ENCODE data around the gene TBL1X.
"Not testable (repeated sequence)": the region's sequence is repeated elsewhere in the genome, so short reads cannot be mapped to it uniquely, and the experiment has no call there.

The TBL1X gene

DNA sequence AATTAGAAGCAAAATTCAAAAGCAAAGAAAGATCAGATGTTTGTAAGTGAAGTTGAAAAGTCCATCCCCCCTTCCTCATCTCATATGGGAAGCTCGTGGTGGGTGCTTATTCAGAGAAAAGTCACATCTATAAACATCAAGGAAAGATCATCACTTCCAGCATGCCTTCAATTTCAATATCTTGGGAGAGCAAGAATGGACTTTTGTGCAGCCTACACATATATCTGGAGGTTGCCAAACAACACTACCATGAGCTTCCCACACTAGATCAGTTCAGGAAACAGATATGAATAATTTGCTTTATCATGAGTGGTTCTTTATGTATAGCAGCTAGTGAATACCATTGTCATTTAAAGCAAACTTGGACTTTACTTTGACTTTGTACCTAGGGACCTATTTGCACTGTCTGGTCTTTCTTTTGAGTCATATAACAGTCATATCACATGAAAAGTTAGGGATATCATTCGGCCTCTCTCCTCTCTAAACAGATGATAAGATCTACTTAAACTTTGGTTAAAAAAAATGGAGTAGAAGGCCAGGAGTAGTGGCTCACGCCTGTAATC is 5.6 kb upstream of the TBL1X start:
- DNase-seq = no peak

DNA sequence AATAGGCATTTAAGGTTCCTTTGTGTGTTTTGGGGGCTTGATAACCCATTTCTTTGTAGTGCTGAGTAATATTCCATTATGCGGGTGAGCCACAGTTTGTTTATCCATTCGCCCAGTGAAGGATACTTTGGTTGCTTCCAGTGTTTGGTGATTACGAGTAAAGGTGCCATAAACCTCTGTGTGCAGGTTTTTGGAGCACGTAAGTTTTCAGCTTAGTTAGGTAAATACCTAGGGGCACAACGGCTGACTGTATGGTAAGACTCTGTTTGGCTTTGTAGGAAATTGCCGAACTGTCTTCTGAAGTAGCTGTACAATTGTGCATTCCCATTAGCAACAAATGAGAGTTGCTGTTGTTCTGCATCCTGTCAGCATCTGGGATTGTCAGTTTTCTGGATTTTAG is 3.8 kb upstream of the TBL1X start:
- DNase-seq = no peak

DNA sequence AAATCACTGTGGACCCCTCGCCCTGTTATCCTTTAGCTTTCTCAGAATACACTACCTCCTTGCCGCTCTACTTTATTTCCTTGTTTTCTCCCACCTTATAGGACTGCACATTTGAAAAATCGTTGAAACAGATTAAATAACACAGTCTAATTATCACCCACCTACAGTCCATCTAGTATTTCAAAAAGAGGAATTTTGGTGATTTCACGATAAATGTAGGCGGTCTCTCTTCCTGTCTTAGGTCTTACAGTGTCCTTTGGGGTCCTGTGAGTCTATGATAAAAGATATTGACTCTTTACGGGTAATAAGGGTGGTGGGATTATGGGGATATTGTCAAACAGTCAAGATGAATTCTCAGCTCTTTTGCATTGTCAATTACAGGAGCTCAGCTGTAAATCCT is 2.4 kb upstream of the TBL1X start:
- no peak for DNase-seq

DNA sequence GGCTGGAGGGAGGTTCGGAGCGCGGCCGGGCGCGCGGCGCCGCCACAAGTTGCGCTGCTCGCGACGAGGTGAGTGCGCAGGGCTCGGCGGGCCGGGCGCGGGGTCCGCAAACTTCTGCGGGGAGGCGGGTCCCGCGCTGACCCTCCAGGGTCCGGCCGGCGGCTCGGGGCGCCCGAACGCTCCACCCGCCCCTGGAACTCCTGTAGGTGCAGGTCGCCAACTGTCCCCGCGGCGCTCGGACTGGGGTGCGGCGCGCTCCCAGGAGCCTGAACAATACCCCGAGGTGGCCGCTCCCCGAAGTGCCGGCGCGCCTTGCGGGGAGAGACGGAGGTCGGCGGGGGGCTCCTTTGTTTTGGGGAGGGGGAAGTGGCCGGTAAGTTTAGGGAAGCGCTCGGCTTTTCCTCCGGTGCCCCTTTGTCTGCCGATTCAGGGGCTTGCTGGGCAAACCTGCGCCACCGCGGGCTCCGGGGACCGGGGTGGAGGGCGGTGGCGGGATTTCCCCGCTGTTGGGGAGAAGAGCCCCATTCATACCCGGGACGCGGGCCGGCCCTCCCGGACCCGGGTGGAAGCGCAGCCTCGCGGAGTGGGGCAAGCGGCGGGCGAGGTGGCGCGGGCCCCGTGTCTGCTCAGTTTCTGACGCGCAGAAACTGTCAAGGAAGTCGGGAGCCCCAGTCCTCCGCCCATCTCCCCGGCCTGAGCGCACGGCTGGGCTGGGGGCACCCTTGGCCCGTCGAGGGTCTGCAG is 694 bp downstream of the TBL1X start:
- peak; percentile 50 to 63 for DNase-seq

DNA sequence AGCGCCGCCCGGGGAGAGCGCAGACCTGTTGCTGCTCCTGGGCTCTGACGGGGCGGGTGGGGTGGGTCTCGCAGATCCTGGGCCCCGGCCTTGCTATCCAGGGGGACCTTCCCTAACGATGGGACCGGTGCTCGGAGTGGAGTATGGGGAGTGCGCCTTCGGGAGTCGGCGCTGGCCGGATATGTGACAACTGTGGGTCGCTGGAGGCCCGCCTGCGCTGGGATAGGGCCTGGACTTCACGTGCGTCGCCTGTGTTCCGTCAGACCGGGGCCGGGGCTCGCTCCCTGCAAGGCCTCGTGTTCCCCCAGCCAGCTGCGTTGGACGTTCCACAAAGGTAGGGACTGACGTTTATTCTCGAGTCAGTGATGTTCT is 1.3 kb downstream of the TBL1X start:
- peak; percentile 43 to 55 for DNase-seq

DNA sequence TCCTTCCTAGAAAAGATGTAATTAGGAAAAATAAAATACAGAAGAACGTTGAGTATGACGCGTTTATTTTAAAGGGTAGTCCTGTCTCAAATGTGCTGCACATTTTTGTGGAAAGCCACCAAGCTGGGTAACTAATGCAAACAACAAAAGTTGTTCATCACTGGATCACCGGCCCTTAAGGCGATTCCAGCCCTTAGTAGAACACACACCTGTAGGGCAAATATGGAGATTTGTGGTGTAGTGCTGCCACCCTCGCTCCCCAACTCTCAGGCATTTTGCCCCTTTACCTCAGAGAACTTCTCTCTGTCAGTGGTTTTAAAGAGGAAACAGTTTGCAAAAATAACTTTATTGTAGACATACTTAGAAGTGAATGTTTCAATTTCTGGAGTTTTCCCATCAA is 1.9 kb downstream of the TBL1X start:
- no peak for DNase-seq

DNA sequence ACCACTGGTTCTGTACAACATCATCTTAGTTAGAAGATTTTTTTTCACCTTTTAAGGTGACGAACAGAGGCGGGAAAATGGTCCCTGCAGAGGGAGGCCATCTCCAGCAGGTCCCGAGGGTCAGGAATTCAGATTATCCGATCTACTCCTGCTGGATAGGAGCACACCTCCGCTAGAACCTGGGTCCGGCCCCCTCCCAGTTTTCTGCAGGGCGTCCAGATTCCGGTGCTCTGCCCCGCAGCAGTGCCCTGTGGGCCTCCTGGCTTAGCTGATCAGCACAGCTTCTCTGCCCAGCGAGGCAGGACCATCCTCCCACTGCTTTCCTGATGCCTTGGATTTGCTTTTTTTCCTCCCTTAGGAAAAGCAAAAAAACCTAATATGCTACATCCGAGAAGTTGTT is 2.3 kb downstream of the TBL1X start:
- no peak for DNase-seq

DNA sequence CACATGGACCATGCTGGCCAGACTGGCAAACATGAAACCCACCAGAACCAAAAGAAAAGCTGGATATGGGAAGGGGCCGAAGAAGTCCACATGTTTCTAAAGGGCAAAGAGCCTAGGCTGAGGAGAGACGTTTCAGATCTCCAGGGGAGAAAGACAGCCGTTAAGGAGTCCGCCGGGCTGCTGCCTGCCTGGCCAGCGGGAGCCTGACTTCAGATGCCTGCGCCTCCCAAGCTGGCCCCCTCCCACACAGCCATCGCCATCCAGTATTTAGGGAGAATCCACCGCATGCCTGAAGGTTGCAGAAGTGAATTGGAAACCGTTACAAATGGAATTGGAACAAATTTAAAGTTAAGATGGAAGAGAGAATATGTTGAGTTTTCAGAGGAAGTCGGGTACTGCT is 2.9 kb downstream of the TBL1X start:
- no peak for DNase-seq

DNA sequence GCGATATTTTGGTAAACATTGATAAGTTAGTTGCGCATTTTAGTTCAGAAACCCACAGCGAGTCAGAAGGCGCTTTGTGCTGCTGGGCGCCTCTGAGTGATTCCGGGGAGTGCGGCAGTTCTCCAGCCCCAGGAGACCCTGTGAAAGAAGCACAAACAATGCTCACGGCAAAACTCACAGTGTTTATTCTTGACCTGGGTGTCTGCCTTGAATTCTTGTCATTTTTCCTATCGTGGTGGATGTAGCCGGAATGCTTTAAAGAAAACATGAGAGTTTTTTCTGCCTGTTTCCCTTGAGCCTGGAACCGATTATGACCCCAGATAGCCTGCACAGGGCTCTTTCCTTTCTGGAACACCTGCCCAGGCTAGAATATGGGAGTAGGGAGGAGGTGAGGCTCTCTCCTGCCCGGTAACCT is 6.7 kb downstream of the TBL1X start:
- DNase-seq = no peak

DNA sequence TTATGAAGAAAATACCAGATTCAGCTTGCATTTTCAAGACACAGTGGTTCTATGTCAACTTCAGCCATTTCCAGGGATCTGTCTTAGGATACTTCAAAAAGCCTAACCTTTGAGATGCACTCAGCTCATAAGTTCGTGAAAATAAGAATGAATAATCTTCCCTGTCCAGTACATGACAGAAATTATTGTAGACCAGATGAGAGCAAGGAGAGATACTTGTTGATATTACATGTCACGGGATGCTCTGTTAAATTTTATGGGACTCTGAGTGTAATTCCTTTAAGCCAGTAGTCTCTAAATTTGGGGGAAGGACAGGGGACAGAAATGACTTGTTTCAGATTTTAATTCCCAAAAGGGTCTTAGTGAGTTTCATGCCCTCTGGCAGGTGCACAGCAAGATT is 8.8 kb downstream of the TBL1X start:
- no peak for DNase-seq

DNA sequence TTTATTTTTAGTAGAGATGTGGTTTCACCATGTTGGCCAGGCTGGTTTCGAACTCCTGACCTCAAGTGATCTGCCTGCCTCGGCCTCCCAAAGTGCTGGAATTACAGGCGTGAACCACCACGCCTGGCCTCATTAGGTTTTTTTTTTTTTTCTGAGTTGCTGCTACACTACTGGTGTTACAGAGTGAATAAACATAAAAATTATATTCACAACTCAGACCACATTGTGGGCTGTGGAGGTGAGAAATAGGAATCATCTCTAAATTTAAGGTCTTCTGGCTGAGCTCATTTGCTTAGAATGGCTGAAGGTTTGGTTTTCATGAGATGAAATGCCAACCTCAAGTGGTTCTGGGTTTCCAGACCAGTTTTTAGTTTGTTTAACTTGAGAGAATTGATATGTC is 10.6 kb downstream of the TBL1X start:
- DNase-seq = not testable (repeated sequence)

DNA sequence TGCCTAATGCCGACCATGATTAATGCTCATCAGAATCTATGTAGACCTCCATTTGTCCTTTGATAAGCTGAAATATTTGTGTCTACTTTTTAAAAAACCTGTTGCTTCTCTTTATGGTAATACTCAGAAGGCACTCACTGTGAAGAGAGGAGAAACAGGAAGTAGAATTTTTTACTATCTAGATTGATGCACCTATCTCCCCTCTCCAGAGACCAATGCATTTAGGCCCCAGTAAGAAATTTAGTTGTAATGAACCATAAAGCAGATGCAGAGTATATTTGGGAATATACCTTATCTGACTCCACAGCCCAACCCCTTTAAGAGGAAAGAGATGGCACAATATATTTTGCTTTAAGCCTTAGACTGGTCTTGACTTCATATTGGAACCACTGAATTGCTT is 11.1 kb downstream of the TBL1X start:
- no peak for DNase-seq

DNA sequence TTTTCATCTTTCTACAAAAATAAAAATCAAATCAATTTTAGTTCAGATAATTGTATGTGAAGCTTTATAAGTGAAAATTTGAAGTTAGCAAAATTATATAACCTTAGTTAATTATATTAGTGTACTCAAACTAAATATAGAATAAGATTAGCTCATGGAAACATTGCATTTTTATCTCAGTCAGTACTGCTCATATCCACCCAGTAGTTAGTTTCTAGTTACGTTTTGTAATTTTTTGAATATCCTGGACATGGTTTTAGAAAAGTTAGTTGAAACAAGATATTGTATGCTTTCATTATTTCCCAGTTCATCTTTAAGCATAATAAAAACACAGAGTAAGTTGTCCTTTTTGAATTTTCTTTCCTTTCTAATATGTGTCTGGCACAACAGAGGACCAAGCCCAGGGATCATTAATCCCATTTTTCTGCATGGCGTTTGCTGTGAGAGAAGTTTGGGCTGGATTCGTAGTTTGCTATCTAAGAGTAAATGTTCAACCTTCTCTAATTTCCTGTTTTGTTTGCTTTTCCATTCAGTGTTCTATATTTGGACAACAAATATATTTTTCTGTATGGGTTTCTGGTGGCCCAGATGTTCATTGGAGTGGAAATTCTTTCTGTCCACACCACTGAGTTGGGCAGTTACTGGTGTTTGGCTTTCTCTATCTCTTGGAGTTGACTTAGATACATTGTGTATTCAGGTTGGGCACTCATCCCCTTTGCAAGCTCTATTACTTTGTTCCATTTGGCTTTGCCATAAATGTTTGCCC is 12.1 kb downstream of the TBL1X start:
- DNase-seq = no peak

DNA sequence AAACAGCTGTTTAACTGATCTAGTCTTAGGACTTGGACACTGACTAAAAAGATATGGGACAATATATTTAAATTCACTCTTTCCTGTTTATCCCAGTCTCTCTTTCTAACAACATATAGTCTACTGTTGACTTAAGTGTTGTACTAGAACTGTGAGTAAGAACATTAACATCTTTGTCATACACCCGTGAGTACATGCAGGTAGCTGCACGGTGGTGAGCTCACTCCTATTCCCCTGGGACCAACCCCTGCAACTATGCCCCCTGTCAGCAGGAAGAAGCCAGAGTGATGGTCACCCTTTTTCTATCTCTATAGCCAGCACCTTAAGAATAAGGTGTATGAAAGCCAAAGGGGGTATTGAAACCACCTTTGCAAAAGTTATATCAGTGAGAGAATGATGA is 17.6 kb downstream of the TBL1X start:
- DNase-seq = no peak

DNA sequence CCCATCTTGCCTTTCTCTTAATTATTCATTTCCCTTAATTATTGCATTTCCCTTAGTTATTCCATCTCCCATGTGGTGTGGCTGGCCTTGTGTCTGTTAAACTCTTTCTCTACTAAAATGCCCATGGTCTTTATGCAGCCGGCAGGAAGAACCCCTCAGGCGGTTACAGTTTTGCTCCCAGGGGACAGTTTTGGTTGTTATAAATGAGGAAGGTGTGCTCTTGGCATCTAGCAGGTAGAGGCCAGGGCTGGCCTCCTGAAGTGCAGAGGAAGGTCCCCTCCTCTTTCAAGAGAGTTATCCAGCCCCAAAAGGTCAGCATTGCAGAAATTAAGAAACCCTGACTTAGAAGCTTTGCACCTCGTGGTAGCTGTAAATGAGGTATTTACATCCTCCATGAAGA is 18.0 kb downstream of the TBL1X start:
- DNase-seq = no peak

DNA sequence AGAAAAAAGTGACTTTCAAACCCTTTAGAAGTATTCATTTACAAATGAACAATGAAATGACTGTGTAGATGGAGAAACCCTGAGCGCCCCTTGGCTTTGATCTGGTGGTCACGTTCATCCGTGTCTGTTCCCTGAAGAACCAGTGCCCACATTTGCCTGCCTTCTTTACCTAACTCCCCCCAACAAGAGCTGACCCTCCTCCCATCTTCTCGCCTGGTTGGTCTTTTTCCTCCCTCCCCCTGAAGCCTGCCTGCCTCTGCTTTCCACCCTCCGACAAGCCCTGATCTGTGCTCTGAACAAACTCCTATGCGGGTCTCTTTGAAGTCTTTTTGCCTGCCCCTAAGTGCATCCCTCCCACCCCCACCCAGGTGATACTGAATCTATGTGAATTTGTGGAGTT is 18.5 kb downstream of the TBL1X start:
- no peak for DNase-seq

DNA sequence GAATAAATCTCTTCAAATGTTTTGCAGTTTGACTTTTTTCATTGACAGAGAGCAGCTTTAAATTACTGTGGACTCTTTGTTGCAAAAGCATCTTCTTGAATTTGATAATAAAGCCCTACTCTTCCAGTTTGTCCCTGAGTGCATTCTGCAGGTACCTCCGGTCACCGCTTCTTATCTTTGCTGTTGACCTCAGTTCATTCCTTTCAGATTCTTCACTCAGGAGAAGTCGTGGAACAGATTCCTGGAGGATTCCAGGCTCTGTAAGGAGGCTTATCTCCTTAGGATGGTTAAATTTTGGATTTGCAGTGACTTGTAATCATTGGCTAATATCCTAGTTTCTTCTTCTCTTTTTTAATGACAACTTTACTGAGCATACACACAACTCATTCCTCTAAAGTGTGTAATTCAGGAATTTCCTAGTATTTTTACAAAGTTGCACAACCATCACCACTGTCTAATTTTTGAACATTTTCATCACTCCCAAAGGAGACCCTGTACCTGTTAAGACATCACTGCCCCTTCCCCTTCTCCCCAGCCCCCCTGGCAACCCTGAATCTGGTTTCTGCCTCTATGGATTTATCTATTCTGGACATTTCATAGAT is 22.0 kb downstream of the TBL1X start:
- no peak for DNase-seq

DNA sequence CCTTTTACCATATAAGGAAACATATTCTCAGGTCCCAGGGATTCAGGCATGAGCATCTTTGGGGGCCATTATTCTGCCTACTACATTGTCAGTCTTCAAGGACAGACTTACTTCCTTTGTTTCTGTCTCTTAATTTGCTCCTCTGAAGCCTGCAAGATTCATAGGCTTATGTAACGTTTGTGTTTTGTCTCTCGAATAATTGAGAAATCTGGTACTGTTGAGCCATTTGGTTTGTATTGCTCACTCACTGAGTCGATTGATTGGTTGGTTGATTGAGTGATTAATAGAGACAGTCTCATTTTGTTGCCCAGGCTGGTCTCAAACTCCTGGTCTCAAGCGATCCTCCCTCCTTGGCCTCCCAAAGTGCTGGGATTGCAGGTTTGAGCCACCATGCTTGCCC is 23.7 kb downstream of the TBL1X start:
- no peak for DNase-seq

DNA sequence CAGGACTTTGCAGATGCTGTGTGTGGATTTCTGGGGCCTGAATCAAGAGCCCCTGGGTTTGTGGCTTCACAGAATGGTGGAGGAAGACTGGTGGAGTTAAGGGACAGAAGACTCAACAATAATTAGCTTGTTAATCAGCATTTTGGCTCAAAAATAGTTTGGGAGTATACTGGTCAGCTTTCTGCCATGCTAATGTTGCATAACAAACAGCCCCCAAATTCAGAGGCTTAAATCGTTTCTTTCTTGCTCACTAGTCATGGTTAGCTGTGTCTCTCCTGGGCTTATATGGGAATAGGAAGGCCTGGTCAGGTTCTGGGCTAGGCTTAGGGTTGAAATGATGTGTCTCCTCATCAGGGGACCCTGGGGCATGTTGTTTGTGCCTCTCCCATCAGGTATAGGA is 24.4 kb downstream of the TBL1X start:
- DNase-seq = no peak

DNA sequence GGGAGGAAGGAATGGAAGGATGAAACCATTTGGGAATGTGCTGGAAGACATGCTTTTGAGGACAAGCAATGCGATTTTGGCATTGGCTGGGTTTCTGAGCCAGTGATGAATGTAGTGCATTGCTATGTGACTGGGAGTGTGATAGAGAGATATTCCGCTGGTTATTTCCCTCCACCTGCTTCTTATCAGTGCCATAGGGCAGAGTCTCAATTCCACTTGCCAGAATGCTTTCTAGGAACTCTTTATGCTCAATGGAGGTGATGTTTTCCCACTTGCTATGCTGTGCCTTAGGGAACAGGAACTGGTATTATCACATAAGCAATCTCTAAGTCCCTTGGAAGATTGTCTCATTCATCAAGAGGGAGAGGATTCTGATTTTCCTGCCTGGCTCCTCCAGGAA is 28.0 kb downstream of the TBL1X start:
- DNase-seq = no peak

DNA sequence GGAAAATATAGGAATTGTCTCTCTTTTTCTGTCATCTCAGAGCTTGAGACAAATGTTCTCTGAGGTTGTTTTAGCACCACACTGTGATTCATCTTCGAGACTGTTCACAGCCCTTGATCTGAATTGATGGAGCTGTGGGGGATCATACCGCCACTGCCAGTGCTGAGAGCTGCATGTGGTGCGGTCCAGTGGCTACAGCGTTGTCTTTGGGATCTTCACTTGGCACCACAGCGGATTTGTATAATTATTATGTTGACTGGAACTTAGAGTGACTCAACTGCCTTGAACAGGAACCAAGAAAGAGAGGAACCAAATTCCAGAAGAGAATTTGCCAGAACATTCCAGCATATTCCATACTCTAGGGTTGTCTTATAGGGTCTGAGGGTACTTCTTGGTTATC is 29.1 kb downstream of the TBL1X start:
- no peak for DNase-seq

DNA sequence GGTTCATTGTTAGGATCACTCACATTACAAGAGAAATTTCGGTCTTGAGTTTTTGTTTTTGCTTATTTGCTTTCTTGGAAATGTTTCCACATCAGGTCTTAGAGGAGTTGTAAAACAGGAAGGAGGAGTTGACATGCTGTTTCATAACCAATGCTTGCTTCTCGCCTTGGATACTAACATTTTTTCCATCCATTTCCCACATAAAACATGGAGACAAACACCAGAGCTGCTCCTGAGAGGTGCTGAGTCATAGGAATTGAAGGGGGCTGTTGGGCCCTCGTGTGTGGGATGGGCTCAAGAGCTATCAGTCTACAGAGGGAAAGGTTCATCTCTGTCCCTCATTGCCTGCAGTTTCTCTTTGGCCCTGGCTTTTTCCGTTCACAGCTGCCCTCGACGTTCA is 29.9 kb downstream of the TBL1X start:
- DNase-seq = no peak

DNA sequence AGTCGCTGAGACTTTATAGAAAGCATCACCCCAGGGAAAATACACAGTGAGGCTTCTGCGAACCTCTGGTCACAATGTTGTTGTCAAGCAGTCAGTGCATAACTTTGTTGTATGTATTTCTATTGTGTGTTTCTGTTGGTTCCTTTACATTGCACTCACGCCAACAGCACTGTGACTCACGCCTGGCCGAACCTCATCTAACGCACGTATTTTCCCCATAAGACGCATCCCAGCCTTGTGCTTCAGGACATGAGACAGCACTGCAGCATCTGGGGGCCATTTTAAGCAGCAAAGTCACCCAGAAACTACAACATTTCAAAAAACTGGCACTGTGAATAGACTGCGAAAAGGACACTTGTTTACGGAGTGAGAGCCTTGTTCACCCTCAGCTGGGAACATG is 30.6 kb downstream of the TBL1X start:
- DNase-seq = no peak

DNA sequence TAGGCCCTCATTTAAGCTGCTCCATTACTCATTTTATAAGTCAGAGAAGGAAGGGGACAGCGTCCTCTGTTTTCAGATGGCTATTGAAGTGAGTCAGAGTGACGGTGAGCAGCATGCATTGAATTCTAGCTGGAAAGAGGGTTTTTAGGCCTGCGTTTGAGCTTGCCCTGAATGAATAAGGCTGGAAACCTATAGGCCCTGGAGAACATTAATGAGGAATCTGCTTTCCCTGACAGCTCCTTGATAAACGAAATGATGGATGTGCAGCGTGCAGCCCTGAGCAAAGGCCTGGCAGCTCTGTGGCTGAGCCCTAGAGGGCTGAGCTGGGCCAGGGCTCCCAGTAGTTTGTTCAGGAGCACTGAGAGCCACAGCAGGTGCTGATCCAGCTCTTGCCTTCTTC is 33.4 kb downstream of the TBL1X start:
- no peak for DNase-seq
